HG02571 (cell line): ENCODE measurements around the gene PON2.
A peak's percentile ranks its signal among the peaks of the same experiment; 100 is the strongest.
"Not testable (repeated sequence)": the region's sequence is repeated elsewhere in the genome, so short reads cannot be mapped to it uniquely, and the experiment has no call there.

ENCODE experiments used
- ATAC-seq: cut with Tn5 transposase; IDR thresholded peaks from one replicate; pipeline ENCODE4 v1.9.1; 2021; ENCODE audit warnings: mild to moderate bottlenecking, moderate library complexity; ENCODE audit not compliant: unreplicated experiment

Gene PON2

GRCh38 chr7:95434557-95435421 lies at the start of gene PON2:
TSS of gene PON2 (minus strand) at chr7:95435028. CDS start at chr7:95434951, 77 bp downstream.
- ATAC-seq: peak; percentile 96

- no peak for ATAC-seq
Measured at GRCh38 chr7:95482424-95482823, 47.6 kb upstream of the PON2 start.

DNA sequence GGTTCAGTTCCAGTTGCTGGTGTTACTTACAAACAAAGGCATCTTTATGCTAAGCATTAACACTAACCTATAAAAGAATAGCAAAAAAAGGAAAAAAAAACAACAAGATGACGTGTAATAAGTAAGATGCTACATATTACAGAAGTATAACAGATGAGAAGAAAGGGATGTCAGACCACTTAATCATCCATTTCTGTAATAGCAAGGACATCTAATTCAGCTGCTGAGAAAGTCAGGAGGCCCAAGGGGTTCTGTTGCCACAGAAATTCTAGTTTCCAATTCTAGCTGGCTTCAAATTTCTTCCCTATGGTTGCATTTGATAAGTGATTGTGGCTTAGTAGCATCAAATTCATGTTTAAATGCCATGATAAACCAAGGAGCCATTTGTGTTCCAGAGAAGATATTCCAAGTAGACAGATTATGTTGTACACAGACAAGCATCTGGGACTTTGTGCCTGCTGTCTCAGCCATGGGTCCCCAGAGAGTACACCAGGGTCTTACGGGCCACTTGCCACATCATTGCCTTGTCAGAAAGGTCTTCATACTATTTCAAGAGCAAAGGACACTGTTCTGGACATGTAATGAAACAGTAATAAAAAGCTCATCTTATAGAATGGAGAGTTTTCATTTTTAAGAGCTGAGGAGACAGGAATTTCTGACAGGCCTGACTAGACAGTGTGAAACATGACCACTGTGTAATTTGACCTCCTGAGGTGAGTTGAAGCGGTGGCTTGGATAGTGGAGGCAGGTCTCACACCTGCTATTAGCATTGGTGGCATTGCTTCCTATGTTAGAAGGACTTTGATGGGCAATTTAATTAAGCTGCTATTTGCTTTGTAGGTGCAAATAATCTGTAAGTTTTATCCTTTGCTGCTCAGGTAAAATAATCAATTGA lies 46.7 kb upstream of the PON2 start:
- no peak for ATAC-seq

- peak; percentile 62 for ATAC-seq
Measured at GRCh38 chr7:95479992-95480624, 45.3 kb upstream of the PON2 start.

DNA sequence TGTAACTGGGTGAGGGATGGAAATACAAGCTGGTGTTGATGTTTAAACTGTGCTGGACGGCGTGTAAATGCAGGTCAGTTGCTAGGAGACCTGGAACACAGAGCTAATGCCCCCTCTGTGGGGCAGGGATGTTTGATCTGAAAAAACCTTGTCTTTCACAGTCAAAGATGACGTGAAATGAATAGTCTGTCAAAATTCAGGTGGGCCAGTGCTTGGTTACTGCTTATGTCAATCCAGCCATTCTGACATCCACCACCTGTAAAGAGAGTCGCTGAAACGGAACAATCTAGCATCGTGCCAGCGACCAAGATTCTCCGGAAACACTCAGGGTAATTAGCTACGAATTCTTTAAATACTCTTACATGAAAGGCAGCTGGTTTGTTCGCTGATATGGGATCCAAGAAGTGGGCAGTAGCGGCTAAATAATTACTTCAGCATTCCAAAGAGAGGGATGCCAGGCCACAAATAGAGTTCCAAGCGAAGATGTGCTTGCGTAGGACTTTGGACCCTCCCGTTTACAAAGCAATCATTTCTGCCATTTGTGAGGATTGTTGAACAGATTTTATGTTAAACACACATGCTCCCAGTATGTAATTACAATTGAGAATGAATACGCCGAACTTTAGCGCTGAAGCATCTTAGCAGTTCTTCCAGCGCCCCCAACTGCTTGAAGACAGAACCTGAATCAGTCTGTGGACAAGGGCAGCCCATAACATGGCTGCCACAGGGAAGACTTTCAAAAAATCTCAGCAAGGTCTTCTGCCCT lies 43.6 kb upstream of the PON2 start:
- ATAC-seq: no peak

DNA sequence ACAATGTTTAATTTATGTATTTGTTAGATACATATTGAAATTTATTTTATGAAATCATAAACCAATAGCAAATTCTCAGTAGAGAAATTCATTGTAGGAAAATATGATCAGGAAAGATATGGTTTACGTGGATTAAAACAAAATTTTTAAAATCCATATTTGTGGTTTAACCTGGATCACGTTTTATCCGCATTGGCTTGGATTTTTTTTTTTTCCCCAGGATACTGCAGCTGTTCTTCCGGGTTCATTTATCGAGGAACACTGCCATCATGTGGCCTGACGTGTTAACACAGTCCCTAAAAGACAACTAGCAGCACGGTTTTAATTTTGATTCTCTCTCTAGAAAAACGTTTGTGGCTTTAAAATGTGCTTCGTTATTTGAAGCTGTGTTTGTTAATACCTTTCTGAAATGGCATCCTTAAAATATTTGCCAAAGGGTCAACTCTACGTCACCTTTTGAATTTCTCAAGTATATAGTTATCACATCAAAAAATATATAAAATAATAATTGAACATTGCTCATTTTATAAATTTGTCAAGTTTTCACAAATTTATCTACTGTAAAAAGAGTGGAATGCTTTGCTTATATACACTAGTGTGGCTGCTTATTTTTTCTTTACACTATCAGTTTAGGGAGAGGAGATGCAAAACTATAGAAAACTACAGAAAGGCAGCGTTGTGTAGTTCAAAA lies 42.2 kb upstream of the PON2 start:
- ATAC-seq: peak; percentile 54

DNA sequence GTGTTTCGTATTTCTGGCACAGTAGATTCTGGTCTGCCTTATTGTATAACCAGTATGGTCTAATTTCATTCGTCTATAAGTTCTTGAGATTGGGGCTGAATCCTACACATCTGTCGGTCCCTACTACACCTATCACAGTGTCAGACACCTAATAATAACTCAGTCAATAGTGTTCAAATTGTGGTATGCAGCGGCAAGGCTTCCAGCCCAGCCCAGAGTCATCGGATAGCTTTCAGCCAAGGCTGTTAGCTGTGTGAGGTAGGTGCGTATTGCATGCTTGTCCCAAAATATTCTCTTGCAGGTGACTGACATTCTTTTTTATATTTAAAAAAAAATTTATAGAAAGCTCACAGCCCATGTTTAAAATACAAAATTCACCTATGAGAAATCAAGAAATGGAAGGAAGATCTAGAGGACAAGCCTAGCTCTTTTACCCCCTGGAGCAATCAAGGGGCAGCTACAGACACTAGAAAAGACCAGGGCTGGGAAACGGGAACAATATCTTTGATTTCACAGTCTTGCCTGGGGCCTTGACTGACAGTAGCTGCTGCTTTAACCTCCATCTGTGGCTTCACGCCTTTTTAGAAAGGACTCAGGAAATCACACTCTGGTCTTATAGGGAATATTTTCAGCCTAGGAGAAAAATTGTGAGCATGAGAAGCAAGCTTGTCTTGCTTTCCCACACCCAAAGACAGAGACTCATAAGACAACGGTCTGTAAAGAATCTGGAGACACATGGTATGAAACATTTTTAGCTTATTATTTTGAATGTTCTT lies 41.4 kb upstream of the PON2 start:
- no peak for ATAC-seq

- no peak for ATAC-seq
Measured at GRCh38 chr7:95473276-95473985, 38.6 kb upstream of the PON2 start.

GRCh38 chr7:95472581-95473161 lies 37.8 kb upstream of the PON2 start:
- ATAC-seq: no peak

DNA sequence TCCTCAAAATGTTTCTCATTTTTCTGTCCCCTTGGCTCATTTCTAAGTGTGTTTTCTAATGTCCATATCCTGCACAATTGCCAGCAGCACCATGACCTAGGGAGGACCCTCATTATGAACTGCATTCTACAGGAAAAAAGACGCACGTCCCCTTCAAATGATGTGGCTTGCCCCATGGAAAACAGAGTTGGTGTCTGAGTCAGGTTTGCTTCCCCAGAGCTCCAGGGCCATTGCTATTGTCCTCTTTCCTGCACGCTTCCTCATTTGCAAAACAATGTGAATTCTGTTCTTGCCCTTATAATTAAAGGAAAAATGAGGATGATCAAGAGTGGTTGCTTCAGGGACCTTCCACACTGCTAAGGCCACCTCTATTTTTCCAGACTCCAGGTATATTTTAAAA lies 36.2 kb upstream of the PON2 start:
- no peak for ATAC-seq

- ATAC-seq: peak; percentile 97
Measured at GRCh38 chr7:95470452-95470851, 35.6 kb upstream of the PON2 start.

DNA sequence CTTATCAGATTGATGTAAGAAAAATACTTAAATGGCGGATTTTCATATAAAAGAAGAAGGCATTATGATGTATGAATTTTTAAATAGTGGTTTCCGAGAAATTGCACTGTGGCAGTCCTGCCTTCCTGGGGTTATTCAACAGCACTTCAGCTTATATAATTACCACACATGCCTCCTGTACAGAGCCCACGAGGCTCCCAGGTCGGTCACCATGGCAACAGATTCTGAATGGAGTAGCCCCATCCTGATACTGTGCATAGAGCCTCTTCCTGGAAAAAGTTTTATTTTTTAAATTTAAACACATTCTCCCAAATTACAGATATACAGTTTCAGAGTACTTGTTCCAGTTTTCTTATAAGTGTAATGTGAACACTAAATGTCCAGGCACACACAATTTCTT lies 35.0 kb upstream of the PON2 start:
- no peak for ATAC-seq

GRCh38 chr7:95469187-95469586 lies 34.4 kb upstream of the PON2 start:
- no peak for ATAC-seq

GRCh38 chr7:95467912-95468607 lies 33.2 kb upstream of the PON2 start:
- ATAC-seq: no peak

DNA sequence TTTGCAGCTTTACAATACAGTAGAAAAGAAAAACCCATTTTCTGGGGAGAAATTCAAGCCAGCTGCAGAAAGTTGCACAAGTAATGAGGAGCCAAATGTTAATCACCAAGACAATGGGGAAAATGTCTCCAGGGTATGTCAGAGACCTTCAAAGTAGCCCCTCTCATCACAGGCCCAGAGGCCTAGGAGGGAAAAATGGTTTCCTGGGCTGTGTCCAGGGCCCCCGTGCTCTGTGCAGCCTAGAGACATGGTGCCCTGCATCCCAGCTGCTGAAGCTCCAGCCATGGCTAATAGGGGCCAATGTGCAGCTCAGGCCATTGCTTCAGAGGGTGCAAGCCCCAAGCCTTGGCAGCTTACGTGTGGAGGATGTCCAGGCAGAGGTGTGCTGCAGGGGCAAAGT lies 25.8 kb upstream of the PON2 start:
- not testable (repeated sequence) for ATAC-seq

DNA sequence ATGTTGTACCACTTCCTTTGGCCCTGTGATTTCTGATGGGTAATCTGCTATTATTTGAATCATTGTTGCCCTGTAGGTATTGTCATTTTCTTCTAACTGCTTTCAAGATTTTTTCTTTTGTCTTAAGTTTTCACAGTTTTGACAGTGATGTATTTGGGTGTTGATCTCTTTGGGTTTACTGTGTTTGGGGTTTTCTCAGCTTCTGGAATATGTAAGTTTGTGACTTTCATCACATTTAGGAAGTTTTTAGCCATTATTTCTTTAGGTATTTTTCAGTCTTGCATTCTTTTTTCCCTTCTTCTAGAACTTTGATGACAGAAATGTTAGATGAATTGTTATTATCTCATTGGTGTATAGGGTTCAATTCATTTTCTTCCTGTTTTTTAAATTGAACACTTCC lies 23.1 kb upstream of the PON2 start:
- no peak for ATAC-seq

GRCh38 chr7:95454438-95455045 lies 19.7 kb upstream of the PON2 start:
- ATAC-seq: no peak
